ENCODE measurements around the gene GBA2. TPM values are rescaled to one million over a fixed set of nuclear protein-coding genes. Genes with fewer than 3 reads are reported as not detected.

The GBA2 gene
- total RNA-seq, 1 experiment from 2014 or later, result 63.6 TPM

DNA sequence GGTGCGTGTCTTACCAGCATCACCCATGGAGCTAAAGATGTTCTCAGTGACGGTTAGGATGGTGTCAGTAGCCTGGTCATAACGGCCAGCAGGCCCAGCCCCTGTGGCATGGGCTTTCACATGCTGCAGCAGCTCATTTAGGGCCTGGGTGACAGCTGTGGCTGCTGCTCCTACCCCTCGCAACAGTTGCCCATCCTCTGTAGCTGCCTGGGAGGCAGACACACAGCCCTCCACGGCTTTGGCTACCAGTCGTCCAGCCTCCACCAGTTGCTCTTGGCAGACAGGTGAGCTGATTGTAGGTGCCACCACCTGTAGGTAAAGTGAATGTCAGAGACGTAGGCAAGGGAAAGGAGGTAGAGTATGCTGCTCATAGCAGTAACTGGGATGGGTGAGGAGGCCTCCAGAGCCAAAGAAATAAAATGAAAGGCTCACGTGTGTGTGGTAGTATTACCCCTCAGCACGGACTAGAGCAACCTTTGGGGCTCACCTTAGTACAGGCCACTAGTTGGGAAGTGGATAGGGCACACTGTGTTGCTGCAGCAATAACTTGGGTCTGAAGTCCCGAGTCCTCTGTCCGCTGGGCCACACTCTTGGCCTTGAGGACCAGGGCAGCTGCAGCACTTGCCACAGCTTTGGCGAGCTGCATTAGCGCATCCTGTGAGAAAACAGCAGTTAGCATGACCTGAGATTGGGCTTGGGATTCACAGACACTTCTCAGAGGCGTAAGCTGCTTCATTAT, 31.7 kb downstream of the GBA2 start:
- H3K4me1 ChIP-seq (ENCODE audit: control insufficient read depth in 1 of 2, insufficient read depth in 2 of 2, low read length in 2 of 2), result no peaks in the 10 kb centered on the region
- TF ChIP-seq POLR2AphosphoS5 (IDR thresholded peaks at IDR 0.05; ENCODE audit: low read depth, low read length), result no peak
- no peak for TF ChIP-seq SP1 (IDR thresholded peaks at IDR 0.05; ENCODE audit: low read depth)
- TF ChIP-seq, protein P1, sequence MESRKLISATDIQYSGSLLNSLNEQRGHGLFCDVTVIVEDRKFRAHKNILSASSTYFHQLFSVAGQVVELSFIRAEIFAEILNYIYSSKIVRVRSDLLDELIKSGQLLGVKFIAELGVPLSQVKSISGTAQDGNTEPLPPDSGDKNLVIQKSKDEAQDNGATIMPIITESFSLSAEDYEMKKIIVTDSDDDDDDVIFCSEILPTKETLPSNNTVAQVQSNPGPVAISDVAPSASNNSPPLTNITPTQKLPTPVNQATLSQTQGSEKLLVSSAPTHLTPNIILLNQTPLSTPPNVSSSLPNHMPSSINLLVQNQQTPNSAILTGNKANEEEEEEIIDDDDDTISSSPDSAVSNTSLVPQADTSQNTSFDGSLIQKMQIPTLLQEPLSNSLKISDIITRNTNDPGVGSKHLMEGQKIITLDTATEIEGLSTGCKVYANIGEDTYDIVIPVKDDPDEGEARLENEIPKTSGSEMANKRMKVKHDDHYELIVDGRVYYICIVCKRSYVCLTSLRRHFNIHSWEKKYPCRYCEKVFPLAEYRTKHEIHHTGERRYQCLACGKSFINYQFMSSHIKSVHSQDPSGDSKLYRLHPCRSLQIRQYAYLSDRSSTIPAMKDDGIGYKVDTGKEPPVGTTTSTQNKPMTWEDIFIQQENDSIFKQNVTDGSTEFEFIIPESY (IDR thresholded peaks at IDR 0.05; ENCODE audit: extremely low read depth, insufficient replicate concordance, low read length), result no peak
- no peak for TF ChIP-seq POLR2A (IDR thresholded peaks at IDR 0.05; ENCODE audit: borderline replicate concordance, extremely low read depth, insufficient read depth, insufficient read length)
- TF ChIP-seq SIN3A (IDR thresholded peaks at IDR 0.05; ENCODE audit: low read depth), result no peak
- no peak for TF ChIP-seq EZH2 (IDR thresholded peaks at IDR 0.05)
- no peak for TF ChIP-seq CBX3 (IDR thresholded peaks at IDR 0.05; ENCODE audit: low read depth)
- TF ChIP-seq CEBPB (IDR thresholded peaks at IDR 0.05; ENCODE audit: low read depth), result no peak
- TF ChIP-seq ZNF274 (IDR thresholded peaks at IDR 0.05; ENCODE audit: low read depth, low read length), result no peak
- TF ChIP-seq RAD21 (IDR thresholded peaks at IDR 0.05; ENCODE audit: low read depth), result no peak
- TF ChIP-seq, protein P2, sequence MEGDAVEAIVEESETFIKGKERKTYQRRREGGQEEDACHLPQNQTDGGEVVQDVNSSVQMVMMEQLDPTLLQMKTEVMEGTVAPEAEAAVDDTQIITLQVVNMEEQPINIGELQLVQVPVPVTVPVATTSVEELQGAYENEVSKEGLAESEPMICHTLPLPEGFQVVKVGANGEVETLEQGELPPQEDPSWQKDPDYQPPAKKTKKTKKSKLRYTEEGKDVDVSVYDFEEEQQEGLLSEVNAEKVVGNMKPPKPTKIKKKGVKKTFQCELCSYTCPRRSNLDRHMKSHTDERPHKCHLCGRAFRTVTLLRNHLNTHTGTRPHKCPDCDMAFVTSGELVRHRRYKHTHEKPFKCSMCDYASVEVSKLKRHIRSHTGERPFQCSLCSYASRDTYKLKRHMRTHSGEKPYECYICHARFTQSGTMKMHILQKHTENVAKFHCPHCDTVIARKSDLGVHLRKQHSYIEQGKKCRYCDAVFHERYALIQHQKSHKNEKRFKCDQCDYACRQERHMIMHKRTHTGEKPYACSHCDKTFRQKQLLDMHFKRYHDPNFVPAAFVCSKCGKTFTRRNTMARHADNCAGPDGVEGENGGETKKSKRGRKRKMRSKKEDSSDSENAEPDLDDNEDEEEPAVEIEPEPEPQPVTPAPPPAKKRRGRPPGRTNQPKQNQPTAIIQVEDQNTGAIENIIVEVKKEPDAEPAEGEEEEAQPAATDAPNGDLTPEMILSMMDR (IDR thresholded peaks at IDR 0.05 in 2 of 3, conservative IDR thresholded peaks at IDR 0.05 in 1 of 3; ENCODE audit: borderline replicate concordance in 1 of 3, insufficient read depth in 1 of 3, low read depth in 2 of 3, low read length in 2 of 3), result no peak
- TF ChIP-seq SRF (IDR thresholded peaks at IDR 0.05; ENCODE audit: low read depth), result no peak
- TF ChIP-seq, protein P3, sequence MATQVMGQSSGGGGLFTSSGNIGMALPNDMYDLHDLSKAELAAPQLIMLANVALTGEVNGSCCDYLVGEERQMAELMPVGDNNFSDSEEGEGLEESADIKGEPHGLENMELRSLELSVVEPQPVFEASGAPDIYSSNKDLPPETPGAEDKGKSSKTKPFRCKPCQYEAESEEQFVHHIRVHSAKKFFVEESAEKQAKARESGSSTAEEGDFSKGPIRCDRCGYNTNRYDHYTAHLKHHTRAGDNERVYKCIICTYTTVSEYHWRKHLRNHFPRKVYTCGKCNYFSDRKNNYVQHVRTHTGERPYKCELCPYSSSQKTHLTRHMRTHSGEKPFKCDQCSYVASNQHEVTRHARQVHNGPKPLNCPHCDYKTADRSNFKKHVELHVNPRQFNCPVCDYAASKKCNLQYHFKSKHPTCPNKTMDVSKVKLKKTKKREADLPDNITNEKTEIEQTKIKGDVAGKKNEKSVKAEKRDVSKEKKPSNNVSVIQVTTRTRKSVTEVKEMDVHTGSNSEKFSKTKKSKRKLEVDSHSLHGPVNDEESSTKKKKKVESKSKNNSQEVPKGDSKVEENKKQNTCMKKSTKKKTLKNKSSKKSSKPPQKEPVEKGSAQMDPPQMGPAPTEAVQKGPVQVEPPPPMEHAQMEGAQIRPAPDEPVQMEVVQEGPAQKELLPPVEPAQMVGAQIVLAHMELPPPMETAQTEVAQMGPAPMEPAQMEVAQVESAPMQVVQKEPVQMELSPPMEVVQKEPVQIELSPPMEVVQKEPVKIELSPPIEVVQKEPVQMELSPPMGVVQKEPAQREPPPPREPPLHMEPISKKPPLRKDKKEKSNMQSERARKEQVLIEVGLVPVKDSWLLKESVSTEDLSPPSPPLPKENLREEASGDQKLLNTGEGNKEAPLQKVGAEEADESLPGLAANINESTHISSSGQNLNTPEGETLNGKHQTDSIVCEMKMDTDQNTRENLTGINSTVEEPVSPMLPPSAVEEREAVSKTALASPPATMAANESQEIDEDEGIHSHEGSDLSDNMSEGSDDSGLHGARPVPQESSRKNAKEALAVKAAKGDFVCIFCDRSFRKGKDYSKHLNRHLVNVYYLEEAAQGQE (IDR thresholded peaks at IDR 0.05; ENCODE audit: low read depth), result no peak
- no peak for TF ChIP-seq YY1 (IDR thresholded peaks at IDR 0.05; ENCODE audit: extremely low read depth, insufficient replicate concordance, low read depth, low read length)
- no peaks in the 10 kb centered on the region for H3K79me2 ChIP-seq (ENCODE audit: insufficient read depth, low read length)
- no peaks in the 10 kb centered on the region for H3K27me3 ChIP-seq (ENCODE audit: insufficient read depth, low read length)
- BruUV-seq (replicated peaks), result no TSS peak
- no peak overlapping the region for H3K27ac ChIP-seq (ENCODE audit: low read depth, low read length)
- CTCF ChIA-PET, result interaction anchor here (1.0 kb wide), 1 partner anchor 21 kb away, joined by 3 read pairs; no protein-coding TSS in a partner anchor
- RAD21 ChIA-PET (ENCODE audit: low non-redundant PET in 1 of 2, low total read pairs in 2 of 2, uncharacterized antibody in 2 of 2, unreplicated experiment in 2 of 2), result no interaction called here
- H3K9ac ChIP-seq (ENCODE audit: low read length), result no peak overlapping the region
- no peak overlapping the region for H3K4me3 ChIP-seq (replicated peaks in 1 of 2; ENCODE audit: low read depth in 1 of 2, low read length in 2 of 2)
- H3K4me2 ChIP-seq (ENCODE audit: low read length), result no peak overlapping the region
- intact Hi-C loops (cut with micrococcal nuclease), result no loop called here
- no peaks in the 10 kb centered on the region for H4K20me1 ChIP-seq (ENCODE audit: insufficient read depth)
- no peaks in the 10 kb centered on the region for H3K9me3 ChIP-seq (ENCODE audit: control insufficient read depth in 1 of 2, insufficient read depth in 1 of 2, low read depth in 1 of 2, low read length in 2 of 2)
- peaks cover 78 to 82% of the 10 kb centered on the region in 2 experiments for H3K36me3 ChIP-seq (ENCODE audit: control insufficient read depth in 1 of 2, insufficient read depth in 2 of 2, low read length in 2 of 2)
- no peak overlapping the region for H2AFZ ChIP-seq (ENCODE audit: low read depth, low read length, poor library complexity, severe bottlenecking)
- POLR2A ChIA-PET, result interaction anchor here (0.5 kb wide), 1 partner anchor 27 kb away, joined by 4 read pairs; no protein-coding TSS in a partner anchor
- ATAC-seq (no peak), DNase-seq (ENCODE audit: low read depth, low spot score) (no peak)
- no peaks in the 10 kb centered on the region for H3K9me2 ChIP-seq (ENCODE audit: insufficient read depth)
